ENCODE results near the gene SLC29A2.
A peak's percentile ranks its signal among the peaks of the same experiment; 100 is the strongest.

Gene SLC29A2

GRCh38 chr11:66315921-66316811, 55.4 kb downstream of the SLC29A2 start:
- DNase-seq, result peak; percentile 82

GRCh38 chr11:66315498-66315885, 56.1 kb downstream of the SLC29A2 start:
- DNase-seq, result no peak

DNA sequence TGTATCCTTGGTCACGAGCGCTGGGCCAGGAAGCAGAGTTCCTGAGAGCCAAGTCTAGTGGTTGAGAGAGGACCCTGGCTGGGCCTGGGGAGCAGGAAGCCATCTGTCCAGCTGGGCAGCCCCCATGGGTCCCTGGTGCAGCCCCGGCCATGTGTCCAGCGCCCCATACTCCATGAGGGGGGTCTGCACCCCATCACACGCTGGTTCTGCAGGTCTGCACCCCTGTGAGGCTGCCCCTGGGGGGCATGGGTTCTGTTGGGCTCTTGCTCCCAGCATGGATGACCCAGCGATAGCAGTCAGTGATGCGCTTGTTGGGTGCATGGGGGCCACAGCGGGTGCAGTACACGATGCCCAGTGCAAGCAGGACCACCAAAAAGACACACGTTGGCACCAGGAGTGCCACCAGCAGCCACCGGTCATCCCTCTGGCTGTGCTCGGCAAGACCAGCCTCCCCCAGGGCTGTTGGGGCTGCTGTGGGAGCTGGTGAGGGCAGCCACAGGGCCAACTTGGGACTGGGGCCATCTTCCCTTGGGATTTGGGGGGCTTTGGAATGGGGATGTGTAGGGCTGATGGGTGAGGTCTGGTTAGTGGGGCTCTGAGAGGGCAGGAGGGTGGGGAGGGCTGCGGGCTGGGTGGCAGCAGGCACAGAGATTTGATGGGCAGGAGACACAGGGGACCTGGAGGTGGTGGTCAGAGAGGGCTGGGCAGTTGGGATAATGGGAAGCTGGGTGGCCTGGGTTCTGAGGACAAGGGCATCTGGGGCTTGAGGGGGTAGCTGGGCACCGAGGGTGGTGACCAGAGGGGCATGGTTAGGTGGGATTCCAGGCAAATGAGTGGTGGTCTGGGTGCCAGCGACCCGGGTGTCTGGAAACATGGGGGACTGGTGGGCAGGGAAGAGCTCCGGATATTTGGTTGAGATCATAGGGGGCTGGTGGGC, 56.7 kb downstream of the SLC29A2 start:
- DNase-seq, result no peak

DNA sequence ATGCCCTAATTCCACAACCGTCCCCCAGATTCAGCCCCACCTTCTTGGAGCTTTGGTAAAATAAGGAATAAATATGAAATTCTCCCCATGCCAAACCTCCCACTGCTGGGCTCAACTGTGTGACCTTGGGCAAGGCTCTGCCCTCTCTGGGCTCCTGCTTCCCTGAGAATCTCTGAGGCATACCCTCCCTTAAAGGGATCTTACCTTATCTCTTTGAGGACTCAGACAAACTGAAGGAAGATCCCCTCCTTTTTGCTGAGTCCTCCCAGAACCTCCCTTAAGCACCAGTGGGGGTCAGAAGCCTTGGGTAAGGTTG, 57.4 kb downstream of the SLC29A2 start:
- DNase-seq, result no peak

DNA sequence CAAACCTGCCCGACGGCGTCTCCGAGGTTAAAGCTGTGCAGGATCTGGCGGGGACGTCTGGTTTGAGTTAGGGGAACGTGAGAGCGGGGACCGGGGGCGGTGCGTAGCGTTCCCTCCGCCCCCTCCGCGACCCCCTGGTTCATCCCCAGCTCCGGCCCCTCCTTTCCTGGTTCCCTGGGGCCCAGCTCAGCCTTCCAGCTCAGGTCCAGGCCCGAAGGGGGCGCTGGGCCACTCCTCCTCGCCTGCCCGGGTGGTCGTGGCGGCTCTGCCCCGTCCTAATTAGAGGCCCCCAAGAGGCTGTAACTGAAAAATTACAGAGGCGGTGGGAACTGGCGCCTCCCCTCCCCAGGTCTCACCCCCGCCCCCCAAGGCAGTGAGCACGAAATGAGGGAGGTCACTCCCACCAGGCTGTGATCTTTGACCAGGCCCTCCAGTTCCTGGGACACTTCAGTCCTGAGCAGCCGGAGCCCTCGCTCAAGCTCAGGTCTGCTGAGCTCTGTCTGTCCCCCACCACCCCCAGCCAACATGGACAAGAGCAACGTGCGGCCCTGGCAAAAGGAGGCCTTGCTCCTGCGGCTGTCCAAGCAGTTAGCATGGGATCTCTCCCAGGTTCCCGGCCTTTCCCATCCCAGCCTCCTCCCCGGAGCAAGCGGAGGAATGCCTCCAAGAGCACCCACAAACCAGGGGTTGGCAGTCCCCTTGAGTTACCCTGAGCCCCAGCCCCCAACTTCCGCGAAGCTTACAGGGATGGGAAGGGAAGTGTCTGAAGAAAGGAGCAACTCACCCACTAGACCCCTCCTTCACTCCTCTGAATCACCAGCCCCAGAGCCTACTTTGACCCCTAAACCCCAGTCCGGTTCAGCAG, 58.0 kb downstream of the SLC29A2 start:
- DNase-seq, result peak; percentile 68

- DNase-seq, result peak; percentile 100
Measured at GRCh38 chr11:66312549-66313320, 58.8 kb downstream of the SLC29A2 start.
